RWPE2 (cell line): Measurements from ENCODE around the gene MPPE1.
"Not testable (repeated sequence)": the region's sequence is repeated elsewhere in the genome, so short reads cannot be mapped to it uniquely, and the experiment has no call there.

ENCODE experiments used
- ATAC-seq: fragments of 200-7000 bp; cut with Tn5 transposase; 3 replicates; pipeline ENCODE4 v1.9.1; 2021; ENCODE audit warnings: low read depth
- DNase-seq: peaks from one replicate; pipeline ENCODE4 v3.0.0-alpha.2; 2020; ENCODE audit warnings: low spot score
- H3K27ac ChIP-seq: fragments of 450-650 bp; 2 replicates; pipeline ENCODE4 v1.5.1; 2017; ENCODE audit warnings: mild to moderate bottlenecking; ENCODE audit not compliant: poor library complexity, severe bottlenecking
- H3K27me3 ChIP-seq: fragments of 250-450 bp; sonication (Bioruptor Pico); 2 replicates; pipeline ENCODE4 v1.5.1; 2021; ENCODE audit warnings: mild to moderate bottlenecking, moderate library complexity; ENCODE audit not compliant: insufficient read depth, poor library complexity, severe bottlenecking
- H3K36me3 ChIP-seq: fragments of 250-450 bp; sonication (Bioruptor Pico); 2 replicates; pipeline ENCODE4 v1.5.1; 2020; ENCODE audit warnings: low read depth, mild to moderate bottlenecking, moderate library complexity
- H3K4me1 ChIP-seq: fragments of 250-450 bp; sonication (Bioruptor Pico); 2 replicates; pipeline ENCODE4 v1.5.1; 2021; ENCODE audit warnings: mild to moderate bottlenecking, moderate library complexity; ENCODE audit not compliant: insufficient read depth, poor library complexity, severe bottlenecking
- H3K4me3 ChIP-seq: fragments of 250-450 bp; sonication (Bioruptor Pico); 2 replicates; pipeline ENCODE4 v1.5.1; 2021; ENCODE audit warnings: mild to moderate bottlenecking, moderate library complexity; ENCODE audit not compliant: severe bottlenecking
- H3K9me3 ChIP-seq: fragments of 250-450 bp; sonication (Bioruptor Pico); 2 replicates; pipeline ENCODE4 v1.5.1; 2021; ENCODE audit warnings: mild to moderate bottlenecking, moderate library complexity; ENCODE audit not compliant: severe bottlenecking
- CTCF ChIP-seq: fragments of 450-650 bp; IDR thresholded peaks from one replicate; pipeline ENCODE4 v1.5.1; 2017; ENCODE audit warnings: mild to moderate bottlenecking, moderate library complexity; ENCODE audit not compliant: poor library complexity, severe bottlenecking

Gene MPPE1

DNA sequence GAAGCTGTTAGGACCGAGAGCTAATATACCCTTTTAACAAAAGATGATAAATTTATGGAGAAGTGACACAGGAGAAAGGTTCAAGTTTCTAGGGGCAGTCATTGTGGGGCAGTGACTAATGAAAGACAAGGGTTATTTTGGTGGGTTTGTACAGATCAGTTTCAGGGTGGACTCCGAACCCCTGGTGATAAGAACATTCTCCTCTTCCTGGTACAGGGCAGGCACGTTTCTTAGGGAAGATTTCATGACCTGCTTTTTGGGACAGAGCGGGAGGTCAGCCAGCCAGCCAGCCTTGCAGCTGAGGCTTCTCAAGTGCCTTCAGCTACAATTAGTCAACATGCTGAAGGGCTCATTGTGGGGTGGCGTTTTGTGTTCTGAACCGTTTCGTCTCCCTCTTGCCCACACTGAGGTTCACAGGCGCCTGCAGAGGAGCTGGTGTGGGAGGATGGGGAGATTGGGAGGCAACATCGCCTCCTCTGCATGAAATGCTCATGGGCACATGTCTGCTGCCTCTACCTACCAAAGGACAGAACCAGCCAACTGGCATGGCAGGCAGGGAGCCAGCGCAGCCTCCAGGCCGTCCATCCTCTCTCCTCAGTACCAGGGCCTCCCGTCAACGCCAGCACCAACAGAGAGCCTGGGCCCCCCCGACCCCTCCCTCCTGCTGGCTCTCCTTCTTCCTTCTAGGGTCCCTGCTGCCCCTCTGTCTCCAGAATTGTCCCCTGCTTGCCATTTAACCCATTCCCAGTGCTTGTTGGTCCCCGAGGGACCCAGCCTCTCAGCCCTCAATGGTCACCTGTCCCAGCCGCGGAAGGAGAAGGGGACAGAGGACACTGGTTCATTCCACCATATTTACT is 47.3 kb downstream of the MPPE1 start:
- Histone ChIP-seq H3K4me3 (no peak overlapping the region), H3K27me3 (no peaks in the 10 kb centered on the region), H3K4me1 (peaks cover 37% of the 10 kb centered on the region), H3K27ac (peak overlapping the region; percentile 96), H3K36me3 (0 out of 2 replicates have a peak, but pooled peaks cover 3% of the 10 kb centered on the region), H3K9me3 (no peaks in the 10 kb centered on the region)
- no peak for TF ChIP-seq CTCF
- DNase-seq: no peak
- ATAC-seq: no peak

DNA sequence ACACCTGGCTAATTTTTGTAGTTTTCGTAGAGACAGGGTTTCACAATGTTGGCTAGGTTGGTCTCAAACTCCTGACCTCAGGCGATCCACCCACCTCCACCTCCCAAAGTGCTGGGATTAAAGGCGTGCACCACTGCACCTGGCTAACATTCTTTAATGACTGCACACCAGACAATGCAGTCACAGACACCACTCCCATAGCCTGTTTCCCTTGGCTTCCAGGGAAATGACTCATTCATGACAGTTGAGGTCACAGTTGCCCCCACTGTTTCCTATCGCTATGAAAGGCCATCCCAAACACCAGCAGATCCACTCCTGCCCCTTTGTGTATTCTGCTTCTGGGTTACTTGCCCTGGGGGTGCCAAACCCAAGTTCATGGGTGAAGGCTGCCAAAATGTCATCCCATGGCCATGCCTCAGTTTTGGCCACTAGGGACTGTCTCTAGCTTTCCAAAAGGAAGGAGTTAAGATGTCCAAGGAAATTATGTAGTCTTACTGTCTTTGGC is 48.2 kb downstream of the MPPE1 start:
- H3K27me3 ChIP-seq: no peaks in the 10 kb centered on the region
- peaks cover 37% of the 10 kb centered on the region for H3K4me1 ChIP-seq
- H3K4me3 ChIP-seq: peak overlapping the region; percentile 30
- peak; percentile 70 for ATAC-seq
- peak; percentile 48 for TF ChIP-seq CTCF
- peak; percentile 86 for DNase-seq
- H3K27ac ChIP-seq: peak overlapping the region; percentile 96
- no peaks in the 10 kb centered on the region for H3K9me3 ChIP-seq
- 0 out of 2 replicates have a peak, but pooled peaks cover 8% of the 10 kb centered on the region for H3K36me3 ChIP-seq

GRCh38 chr18:11859282-11859830 is 48.8 kb downstream of the MPPE1 start:
- peak overlapping the region; percentile 96 for H3K27ac ChIP-seq
- H3K4me3 ChIP-seq: peak overlapping the region; percentile 30
- ATAC-seq (no peak), DNase-seq (no peak)
- no peak for TF ChIP-seq CTCF
- H3K9me3 ChIP-seq: no peaks in the 10 kb centered on the region
- H3K4me1 ChIP-seq: peaks cover 37% of the 10 kb centered on the region
- H3K27me3 ChIP-seq: no peaks in the 10 kb centered on the region
- 0 out of 2 replicates have a peak, but pooled peaks cover 10% of the 10 kb centered on the region for H3K36me3 ChIP-seq

DNA sequence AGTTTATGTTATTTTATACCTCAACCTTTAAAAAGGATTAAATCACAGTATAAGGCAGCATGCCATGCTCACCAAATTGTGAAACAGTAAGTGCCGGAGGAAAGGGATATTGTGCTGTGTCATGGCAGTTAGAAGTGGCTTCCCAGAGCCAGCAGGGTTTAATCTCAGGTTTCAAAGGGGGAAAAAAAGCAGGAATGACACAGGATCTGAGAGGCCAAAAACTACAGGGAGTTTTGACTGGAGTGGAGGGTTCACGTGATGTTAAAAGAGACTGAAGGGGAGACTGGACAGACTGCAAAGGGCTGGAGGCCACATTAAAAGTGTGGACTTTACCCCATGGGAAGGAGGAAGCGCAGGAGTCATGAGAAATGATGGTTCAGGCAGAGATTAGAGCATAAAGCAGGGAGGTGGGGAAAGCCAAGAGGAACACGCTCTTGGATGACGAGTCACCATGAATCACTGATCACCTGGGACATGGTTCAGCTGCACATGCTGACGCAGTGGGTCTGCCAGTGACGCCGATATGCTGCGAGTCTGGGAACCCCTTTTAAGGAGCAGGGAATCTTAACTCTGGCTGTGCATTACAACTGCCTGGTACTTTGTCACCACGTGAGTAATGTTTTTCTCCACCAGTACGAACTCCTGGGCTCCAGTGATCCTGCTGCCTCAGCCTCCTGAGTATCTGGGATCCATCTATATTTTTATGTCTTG is 50.8 kb downstream of the MPPE1 start:
- Histone ChIP-seq H3K4me3 (peak overlapping the region; percentile 30), H3K36me3 (peaks cover 28% of the 10 kb centered on the region), H3K9me3 (no peaks in the 10 kb centered on the region), H3K27ac (peak overlapping the region; percentile 96), H3K4me1 (peaks cover 50% of the 10 kb centered on the region), H3K27me3 (no peaks in the 10 kb centered on the region)
- ATAC-seq (peak; percentile 70), DNase-seq (peak; percentile 97)
- no peak for TF ChIP-seq CTCF

DNA sequence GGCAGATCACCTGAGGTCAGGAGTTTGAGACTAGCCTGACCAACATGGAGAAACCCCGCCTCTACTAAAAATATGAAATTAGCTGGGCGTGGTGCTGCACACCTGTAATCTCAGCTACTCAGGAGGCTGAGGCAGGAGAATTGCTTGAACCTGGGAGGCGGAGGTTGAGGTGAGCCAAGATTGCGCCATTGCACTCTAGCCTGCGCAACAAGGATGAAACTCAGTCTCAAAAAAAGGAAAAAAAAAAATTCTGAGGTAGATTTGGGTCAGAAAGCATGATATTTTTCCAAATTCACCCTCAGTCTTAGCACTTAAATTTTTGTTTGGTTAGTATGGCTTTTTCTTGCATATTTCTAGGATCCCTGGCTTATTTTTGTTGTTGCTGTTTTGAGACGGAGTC is 53.6 kb downstream of the MPPE1 start:
- not testable (repeated sequence) for H3K27me3 ChIP-seq, DNase-seq, ATAC-seq, H3K9me3 ChIP-seq, H3K4me3 ChIP-seq
- Histone ChIP-seq H3K27ac (peak overlapping the region; percentile 96), H3K36me3 (peaks cover 28% of the 10 kb centered on the region), H3K4me1 (peaks cover 50% of the 10 kb centered on the region)
